Right atrium auricular region (tissue), 2 donors: ENCODE data around the gene HYOU1. TPM values are rescaled to one million over a fixed set of nuclear protein-coding genes. Genes with fewer than 3 reads are reported as not detected.

Experiments
- DNase-seq: peaks from one replicate; pipeline ENCODE4 v3.0.0-alpha.2; 2019; ENCODE audit warnings: low spot score
- H3K27ac ChIP-seq, 2 donors: fragments of 200-600 bp; sonication (generic); 1 replicate in 1 of 2; 2 replicates in 1 of 2; pipeline ENCODE4 v1.5.1; 2016 to 2019
- H3K27me3 ChIP-seq, 2 donors: fragments of 200-600 bp; sonication (generic); one replicate each; pipeline versions ENCODE4 v1.5.1 to v1.6.0; 2017 to 2019
- H3K36me3 ChIP-seq: fragments of 200-600 bp; sonication (generic); one replicate; pipeline ENCODE4 v1.5.1; 2016
- H3K4me1 ChIP-seq, 2 donors: fragments of 200-600 bp; sonication (generic); one replicate each; pipeline versions ENCODE4 v1.5.1 to v1.6.0; 2017 to 2019
- H3K4me3 ChIP-seq, 2 donors: fragments of 200-600 bp; sonication (generic); 1 replicate in 1 of 2; 2 replicates in 1 of 2; pipeline ENCODE4 v1.5.1; 2017 to 2019; ENCODE audit warnings: mild to moderate bottlenecking in 1 of 2, moderate library complexity in 1 of 2
- H3K9me3 ChIP-seq, 2 donors: fragments of 200-600 bp; sonication (generic); one replicate each; pipeline ENCODE4 v1.5.1; 2019
- microRNA-seq, 2 donors: library from miRNA; unstranded; fragments of <30 nt; microRNA quantifications; one replicate each; pipeline ENCODE4, GENCODE V29; 2016 to 2017; ENCODE audit warnings: borderline number of aligned reads in 2 of 2, borderline replicate concordance in 1 of 2
- total RNA-seq, 2 donors: library from RNA; depleted of rRNA; stranded (reverse); fragments of >200 nt; gene quantifications; one replicate each; pipeline ENCODE4 v1.1.0, GENCODE V29; 2016
- TF ChIP-seq, protein P1 (sequence below), 2 donors: fragments of 200-600 bp; sonication (generic); IDR thresholded peaks; one replicate each; pipeline ENCODE4 v1.5.1; 2019; ENCODE audit warnings: antibody characterized with exemption in 2 of 2

Gene HYOU1
- total RNA-seq, 2 donors from 2014 or later, result 56.8 to 69.7 TPM

DNA sequence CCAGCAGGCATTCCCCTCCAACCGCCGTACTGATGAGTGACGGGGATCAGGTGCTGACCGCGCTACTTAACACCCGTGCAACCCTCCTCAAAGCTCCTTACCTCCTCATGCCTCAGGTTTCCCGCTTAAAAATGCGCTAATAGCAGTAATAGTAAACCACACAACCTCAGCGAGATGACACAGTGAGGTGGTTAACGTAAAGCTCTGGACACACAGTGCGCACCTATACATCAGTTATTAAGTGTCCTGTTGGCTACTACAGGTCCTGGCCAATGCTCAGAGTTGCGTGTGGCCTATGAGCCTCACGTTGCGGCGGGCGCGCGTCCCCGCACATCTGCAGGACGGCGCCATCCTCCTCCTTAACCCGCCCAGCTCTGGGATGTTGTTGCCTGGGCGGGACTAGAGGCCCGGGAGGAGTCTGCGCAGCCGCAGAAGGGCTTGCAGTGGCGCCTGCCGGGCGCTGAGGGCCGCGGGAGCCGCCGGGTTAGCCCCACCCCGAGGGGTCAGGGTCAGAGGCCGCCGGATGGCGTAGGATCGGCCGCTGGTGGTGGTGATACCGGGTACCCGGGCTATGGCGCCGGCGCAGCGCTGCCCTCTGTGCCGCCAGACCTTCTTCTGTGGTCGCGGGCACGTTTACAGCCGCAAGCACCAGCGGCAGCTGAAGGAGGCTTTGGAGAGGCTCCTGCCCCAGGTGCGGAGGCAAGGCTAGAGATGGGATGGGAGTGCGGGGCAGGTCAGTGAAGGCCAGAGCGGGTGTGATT lies 59.2 kb downstream of the HYOU1 start, which contains the start of gene CENATAC:
TSS of gene CENATAC (plus strand) at position 512 of the 761 bp plus-strand sequence. CDS start at position 572, 60 bp downstream.
- TF ChIP-seq, protein P1, sequence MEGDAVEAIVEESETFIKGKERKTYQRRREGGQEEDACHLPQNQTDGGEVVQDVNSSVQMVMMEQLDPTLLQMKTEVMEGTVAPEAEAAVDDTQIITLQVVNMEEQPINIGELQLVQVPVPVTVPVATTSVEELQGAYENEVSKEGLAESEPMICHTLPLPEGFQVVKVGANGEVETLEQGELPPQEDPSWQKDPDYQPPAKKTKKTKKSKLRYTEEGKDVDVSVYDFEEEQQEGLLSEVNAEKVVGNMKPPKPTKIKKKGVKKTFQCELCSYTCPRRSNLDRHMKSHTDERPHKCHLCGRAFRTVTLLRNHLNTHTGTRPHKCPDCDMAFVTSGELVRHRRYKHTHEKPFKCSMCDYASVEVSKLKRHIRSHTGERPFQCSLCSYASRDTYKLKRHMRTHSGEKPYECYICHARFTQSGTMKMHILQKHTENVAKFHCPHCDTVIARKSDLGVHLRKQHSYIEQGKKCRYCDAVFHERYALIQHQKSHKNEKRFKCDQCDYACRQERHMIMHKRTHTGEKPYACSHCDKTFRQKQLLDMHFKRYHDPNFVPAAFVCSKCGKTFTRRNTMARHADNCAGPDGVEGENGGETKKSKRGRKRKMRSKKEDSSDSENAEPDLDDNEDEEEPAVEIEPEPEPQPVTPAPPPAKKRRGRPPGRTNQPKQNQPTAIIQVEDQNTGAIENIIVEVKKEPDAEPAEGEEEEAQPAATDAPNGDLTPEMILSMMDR (IDR thresholded peaks at IDR 0.05), result no peak
- Histone ChIP-seq H3K27ac (peak within 1 kb of the TSS; percentile 76 to 85), H3K9me3 (no peaks in the 10 kb centered on the region), H3K36me3 (peaks cover 13% of the 10 kb centered on the region), H3K27me3 (no peaks in the 10 kb centered on the region), H3K4me1 (peaks cover 0 to 24% of the 10 kb centered on the region in 2 donors), H3K4me3 (peak within 1 kb of the TSS; percentile 70 to 81)
- DNase-seq, result peak; percentile 91

DNA sequence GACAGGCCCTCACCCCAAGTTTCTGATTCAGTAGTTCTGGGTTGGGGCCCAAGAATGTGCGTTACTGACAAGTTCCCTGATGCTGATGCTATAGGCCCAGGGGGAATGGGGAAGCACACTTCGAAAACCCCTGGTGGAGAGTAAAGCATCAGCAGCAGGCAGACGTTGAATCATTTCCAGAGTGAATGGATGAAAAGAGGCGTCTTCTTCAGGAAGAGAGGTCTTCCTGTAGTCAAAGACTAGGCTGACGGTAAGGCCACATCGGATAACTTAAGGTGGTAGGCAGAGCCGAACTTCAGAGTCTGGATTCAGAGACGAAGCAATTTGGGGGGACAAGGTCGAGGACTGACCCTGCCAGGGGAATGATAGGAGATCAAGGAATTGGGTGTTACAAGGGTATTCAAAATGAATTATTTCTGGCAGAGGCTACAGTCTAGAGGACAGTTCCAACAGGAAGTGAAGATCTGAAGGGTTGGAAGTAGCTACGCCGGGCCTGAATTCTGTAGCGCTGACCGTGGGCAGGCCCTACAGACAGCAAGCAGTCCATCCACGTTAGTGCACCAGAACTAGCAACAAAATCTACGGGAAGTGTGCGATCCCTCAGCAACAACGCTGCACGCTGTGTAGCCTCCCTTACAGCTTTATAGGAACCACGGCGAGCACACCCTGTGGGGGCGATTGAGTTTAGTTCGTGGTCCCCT lies 59.9 kb downstream of the HYOU1 start:
- H3K9me3 ChIP-seq, result no peaks in the 10 kb centered on the region
- no peaks in the 10 kb centered on the region for H3K27me3 ChIP-seq
- H3K27ac ChIP-seq, result peak overlapping the region; percentile 76 to 85
- DNase-seq, result no peak
- TF ChIP-seq, protein P1 (IDR thresholded peaks at IDR 0.05), result no peak
- peaks cover 0 to 24% of the 10 kb centered on the region in 2 donors for H3K4me1 ChIP-seq
- H3K4me3 ChIP-seq, result peak overlapping the region; percentile 70 to 81
- peaks cover 7% of the 10 kb centered on the region for H3K36me3 ChIP-seq

Small RNA genes lying within 50 kb of the gene (microRNA-seq; reads per million reads assigned to microRNA genes)
- gene MIR3656, result 0 to 0.71 reads per million in 2 donors

Other genes with a start within 250 kb of the HYOU1 start
- under 1 TPM in 1 of 2 donors, not detected in 1; 0.16 TPM for gene CXCR5, start 173.3 kb downstream of the HYOU1 start, total RNA-seq
- gene BCL9L, start 131.3 kb downstream of the HYOU1 start, total RNA-seq, result 10 to 100 TPM; 17.5 to 43.7 TPM
- not detected for gene UPK2, start 100.9 kb downstream of the HYOU1 start, total RNA-seq
- not detected for gene FOXR1, start 85.4 kb downstream of the HYOU1 start, total RNA-seq
- 10 to 100 TPM in 1 of 2 donors, 1 to 10 TPM in 1; 8.7 to 11.9 TPM for gene CENATAC, start 59.1 kb downstream of the HYOU1 start, total RNA-seq
- gene RPS25, start 38.9 kb downstream of the HYOU1 start, total RNA-seq, result 1,000 to 10,000 TPM in 1 of 2 donors, 100 to 1,000 TPM in 1; 812 to 1,966 TPM
- gene TRAPPC4, start 38.4 kb downstream of the HYOU1 start, total RNA-seq, result 10 to 100 TPM; 26.1 to 37.2 TPM
- gene SLC37A4, start 26.3 kb downstream of the HYOU1 start, total RNA-seq, result 10 to 100 TPM in 1 of 2 donors, 1 to 10 TPM in 1; 8.2 to 11.1 TPM
- gene VPS11, start 10.6 kb upstream of the HYOU1 start, total RNA-seq, result 10 to 100 TPM; 22.0 to 23.7 TPM
- gene HMBS, start 27.7 kb upstream of the HYOU1 start, total RNA-seq, result 10 to 100 TPM in 1 of 2 donors, 1 to 10 TPM in 1; 4.9 to 13.3 TPM
- 10 to 100 TPM; 15.8 to 18.6 TPM for gene DPAGT1, start 44.6 kb upstream of the HYOU1 start, total RNA-seq
- gene C2CD2L, start 50.1 kb upstream of the HYOU1 start, total RNA-seq, result 10 to 100 TPM; 10.0 to 14.2 TPM
- 10 to 100 TPM; 11.2 to 18.1 TPM for gene HINFP, start 64.4 kb upstream of the HYOU1 start, total RNA-seq
- 1 to 10 TPM; 1.4 to 1.8 TPM for gene ABCG4, start 91.8 kb upstream of the HYOU1 start, total RNA-seq
- 10 to 100 TPM; 16.9 to 24.3 TPM for gene NLRX1, start 111.5 kb upstream of the HYOU1 start, total RNA-seq
- gene NHERF4, start 128.3 kb upstream of the HYOU1 start, total RNA-seq, result 1 to 10 TPM; 1.7 to 5.6 TPM
- gene CBL, start 149.1 kb upstream of the HYOU1 start, total RNA-seq, result 10 to 100 TPM in 1 of 2 donors, 1 to 10 TPM in 1; 8.5 to 14.5 TPM